Activated CD4-positive, alpha-beta memory T cell treated with anti-CD3 and anti-CD28 coated beads, Interleukin-2, amount 10 ng/mL, durations not matched to agents 7 days and 5 days (primary cell): ENCODE data around the gene ANXA8. TPM values are rescaled to one million over a fixed set of nuclear protein-coding genes. Genes with fewer than 3 reads are reported as not detected.

Experiments used
- CTCF ChIA-PET: fragments of 350-600 bp; sonication (Branson Sonifier 250); formaldehyde crosslinking; loops from one replicate; lab custom pipeline; 2021; ENCODE audit warnings: antibody characterized with exemption, inconsistent platforms; lab: Charles Lee
- POLR2A ChIA-PET: fragments of 350-600 bp; sonication (Branson Sonifier 250); formaldehyde crosslinking; loops from one replicate; lab custom pipeline; 2021; ENCODE audit warnings: antibody characterized with exemption; lab: Charles Lee
- DNase-seq: peaks from one replicate; pipeline ENCODE4 v3.0.0-alpha.2; 2020
- H3K27ac Mint-ChIP-seq: one replicate; pipeline ENCODE4 v1.8.0; 2021; ENCODE audit warnings: mild to moderate bottlenecking, mixed read lengths
- H3K27me3 Mint-ChIP-seq: one replicate; pipeline ENCODE4 v1.8.0; 2021; ENCODE audit warnings: mixed read lengths
- H3K36me3 Mint-ChIP-seq: one replicate; pipeline ENCODE4 v1.8.0; 2021; ENCODE audit warnings: low read depth, mixed read lengths
- H3K4me1 Mint-ChIP-seq: one replicate; pipeline ENCODE4 v1.8.0; 2021; ENCODE audit warnings: mixed read lengths
- H3K4me3 Mint-ChIP-seq: one replicate; pipeline ENCODE4 v1.8.0; 2021; ENCODE audit warnings: mild to moderate bottlenecking, mixed read lengths
- H3K9me3 Mint-ChIP-seq: one replicate; pipeline ENCODE4 v1.8.0; 2021; ENCODE audit warnings: mixed read lengths
- total RNA-seq, 2 experiments: library from RNA; stranded (reverse); gene quantifications; one replicate each; pipeline ENCODE4 v1.2.3, GENCODE V29; 2021

Gene ANXA8
- total RNA-seq, 2 experiments from 2014 or later, result 0.78 to 1.2 TPM

DNA sequence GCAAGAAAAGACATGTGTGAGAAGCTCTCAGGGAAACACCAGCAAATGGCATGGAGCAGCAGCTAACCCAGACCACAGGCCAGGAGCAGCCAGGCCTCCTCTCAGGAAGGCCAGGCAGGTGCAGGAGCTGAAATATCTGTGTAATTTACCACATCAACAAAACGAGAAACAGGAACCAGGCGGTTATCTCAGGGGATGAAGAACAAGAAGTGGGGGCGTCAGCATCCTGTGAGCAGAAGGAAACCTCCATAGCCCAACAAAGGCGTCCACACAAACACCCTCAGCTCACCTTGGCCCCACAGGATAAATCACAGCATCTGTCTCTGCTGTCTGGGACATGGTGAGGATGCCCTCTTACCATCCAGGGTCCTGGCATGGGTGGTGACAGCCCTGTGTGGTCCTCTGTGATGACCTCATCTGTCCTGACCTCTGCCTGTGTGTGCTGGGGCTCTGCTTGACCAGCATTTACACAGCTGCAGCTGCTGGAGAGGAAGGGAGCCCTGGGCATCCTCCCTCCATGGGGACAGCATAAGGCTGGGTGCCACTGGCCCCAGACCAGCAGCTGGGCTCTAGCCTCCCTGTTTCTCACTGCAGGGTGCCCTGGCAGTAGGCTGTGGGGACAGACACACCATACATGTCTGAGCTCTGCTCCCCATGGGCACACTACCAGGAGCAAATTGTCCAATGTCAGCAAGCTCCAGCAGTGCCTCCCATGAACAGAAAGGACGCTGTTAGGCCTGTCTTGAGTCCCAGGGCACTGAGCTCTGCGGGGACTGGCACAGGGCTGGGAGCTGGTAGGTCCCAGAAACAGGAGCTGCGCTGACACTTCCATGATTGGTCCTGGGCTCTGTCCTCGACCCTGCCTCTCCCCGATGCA lies 34.6 kb downstream of the ANXA8 start:
- DNase-seq, result peak; percentile 13
- ChIA-PET POLR2A (no interaction called here), CTCF (no interaction called here)
- Mint-ChIP-seq H3K4me1 (no peaks in the 10 kb centered on the region), H3K9me3 (peaks cover 15% of the 10 kb centered on the region), H3K27me3 (peaks cover 17% of the 10 kb centered on the region), H3K36me3 (no peaks in the 10 kb centered on the region), H3K27ac (no peak overlapping the region), H3K4me3 (no peak overlapping the region)

DNA sequence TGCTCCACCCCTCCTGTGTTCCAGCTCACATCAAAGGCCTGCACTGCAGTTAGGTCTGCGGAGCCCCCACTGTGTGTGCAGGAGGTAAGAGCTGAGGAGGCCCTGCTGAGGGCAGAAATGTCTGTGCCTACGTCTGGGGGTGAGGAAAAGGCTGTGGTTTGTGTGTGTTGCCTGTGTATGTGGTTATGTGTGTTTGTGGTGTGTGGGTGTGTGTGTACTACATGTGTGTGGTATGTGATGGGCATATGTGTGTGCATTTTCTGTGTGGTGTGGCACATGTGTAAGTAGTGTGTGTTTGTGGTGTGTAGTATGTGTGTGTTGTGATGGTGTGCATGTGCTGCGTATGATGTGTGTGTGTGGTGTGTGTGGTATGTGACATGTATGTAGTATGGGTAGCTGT lies 36.2 kb downstream of the ANXA8 start:
- Mint-ChIP-seq H3K9me3 (peaks cover 15% of the 10 kb centered on the region), H3K27ac (no peak overlapping the region), H3K27me3 (peaks cover 12% of the 10 kb centered on the region), H3K4me3 (no peak overlapping the region), H3K36me3 (no peaks in the 10 kb centered on the region), H3K4me1 (no peaks in the 10 kb centered on the region)
- CTCF ChIA-PET, result no interaction called here
- POLR2A ChIA-PET, result no interaction called here
- DNase-seq, result no peak

DNA sequence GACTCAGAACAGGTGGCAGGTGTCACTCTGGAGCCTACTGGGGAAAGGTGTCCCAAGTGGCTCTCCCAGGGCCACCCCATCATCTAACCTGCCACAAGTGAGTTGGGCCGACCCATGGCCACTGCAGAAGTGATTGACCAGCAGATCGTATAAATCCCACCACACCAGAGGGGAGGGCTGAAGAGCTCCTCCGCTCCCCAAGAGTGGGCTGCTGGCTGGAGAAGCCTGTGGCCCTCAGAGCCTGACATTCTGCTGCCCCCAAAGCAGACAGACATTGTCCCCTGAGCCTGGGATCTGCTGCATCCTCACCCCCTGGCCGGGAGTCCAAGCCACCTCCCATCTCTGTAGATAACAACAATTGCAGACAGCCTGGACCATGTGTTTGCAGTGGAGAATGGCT lies 36.7 kb downstream of the ANXA8 start:
- DNase-seq, result no peak
- Mint-ChIP-seq H3K36me3 (no peaks in the 10 kb centered on the region), H3K27ac (no peak overlapping the region), H3K9me3 (peaks cover 15% of the 10 kb centered on the region), H3K27me3 (peaks cover 13% of the 10 kb centered on the region), H3K4me3 (no peak overlapping the region), H3K4me1 (no peaks in the 10 kb centered on the region)
- CTCF ChIA-PET, result no interaction called here
- POLR2A ChIA-PET, result no interaction called here

DNA sequence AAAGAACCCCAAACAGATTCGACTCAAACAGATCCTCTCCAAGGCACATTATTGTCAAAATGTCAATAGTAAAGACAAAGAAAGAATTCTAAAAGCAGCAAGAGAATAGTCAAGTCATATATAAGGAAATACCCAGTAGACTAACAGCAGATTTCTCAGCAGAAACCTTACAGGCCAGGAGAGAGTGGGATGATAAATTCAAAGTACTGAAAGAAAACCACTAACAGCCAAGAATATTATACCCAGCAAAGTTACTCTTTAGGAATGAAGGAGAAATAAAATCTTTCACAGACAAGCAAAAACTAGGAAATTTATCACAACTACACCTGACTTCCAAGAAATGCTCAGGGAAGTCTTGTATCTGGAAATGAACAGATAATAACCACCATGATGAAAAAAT lies 38.2 kb downstream of the ANXA8 start:
- H3K36me3 Mint-ChIP-seq, result no peaks in the 10 kb centered on the region
- H3K27me3 Mint-ChIP-seq, result peaks cover 21% of the 10 kb centered on the region
- H3K27ac Mint-ChIP-seq, result no peak overlapping the region
- no peak for DNase-seq
- no peaks in the 10 kb centered on the region for H3K4me1 Mint-ChIP-seq
- POLR2A ChIA-PET, result no interaction called here
- H3K9me3 Mint-ChIP-seq, result peaks cover 15% of the 10 kb centered on the region
- no peak overlapping the region for H3K4me3 Mint-ChIP-seq
- CTCF ChIA-PET, result no interaction called here

DNA sequence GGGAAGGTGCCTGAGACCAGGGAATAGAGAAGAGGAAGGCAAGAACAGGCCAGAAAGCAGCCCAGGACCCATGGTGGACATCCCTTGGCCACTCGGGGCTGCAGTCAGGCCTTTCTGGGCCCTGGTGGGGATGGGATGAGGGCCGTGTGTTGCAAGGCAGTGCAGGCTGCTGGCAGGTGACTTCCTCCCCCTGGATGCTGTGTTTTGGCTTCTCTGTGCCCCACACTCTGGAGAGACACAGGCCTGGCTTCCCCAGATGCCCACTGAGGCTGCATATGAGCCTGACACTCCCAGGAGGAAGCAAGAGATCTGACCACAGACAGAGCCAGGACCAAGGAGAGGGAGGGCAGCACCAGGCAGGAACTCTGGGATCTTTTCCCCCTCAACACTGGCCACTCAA lies 39.9 kb downstream of the ANXA8 start:
- Mint-ChIP-seq H3K9me3 (peaks cover 15% of the 10 kb centered on the region), H3K27me3 (peaks cover 25% of the 10 kb centered on the region), H3K4me1 (no peaks in the 10 kb centered on the region), H3K36me3 (no peaks in the 10 kb centered on the region), H3K27ac (no peak overlapping the region), H3K4me3 (no peak overlapping the region)
- no peak for DNase-seq
- POLR2A ChIA-PET, result no interaction called here
- CTCF ChIA-PET, result no interaction called here

DNA sequence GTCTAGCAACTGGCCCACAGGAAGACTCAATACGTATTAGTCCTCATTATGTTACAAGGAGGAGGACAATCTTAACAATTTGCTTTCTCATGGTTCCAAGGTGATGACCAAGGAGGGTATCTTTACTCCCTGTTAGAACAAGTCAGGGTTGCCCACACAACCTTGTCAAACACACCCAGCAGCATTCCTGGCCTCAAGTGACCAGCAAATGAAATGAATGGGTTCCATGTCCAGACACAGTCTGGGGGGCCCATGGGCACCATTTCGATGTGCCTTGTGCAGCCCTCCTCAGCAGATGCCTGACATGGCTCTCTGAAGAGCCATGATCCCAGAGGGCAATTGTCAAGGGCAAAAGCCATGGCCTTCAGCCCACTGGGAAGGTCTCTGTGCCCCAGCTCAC lies 40.8 kb downstream of the ANXA8 start:
- Mint-ChIP-seq H3K27me3 (peaks cover 25% of the 10 kb centered on the region), H3K36me3 (no peaks in the 10 kb centered on the region), H3K27ac (no peak overlapping the region), H3K4me3 (no peak overlapping the region), H3K4me1 (no peaks in the 10 kb centered on the region), H3K9me3 (peaks cover 15% of the 10 kb centered on the region)
- peak; percentile 10 for DNase-seq
- POLR2A ChIA-PET, result no interaction called here
- CTCF ChIA-PET, result no interaction called here

DNA sequence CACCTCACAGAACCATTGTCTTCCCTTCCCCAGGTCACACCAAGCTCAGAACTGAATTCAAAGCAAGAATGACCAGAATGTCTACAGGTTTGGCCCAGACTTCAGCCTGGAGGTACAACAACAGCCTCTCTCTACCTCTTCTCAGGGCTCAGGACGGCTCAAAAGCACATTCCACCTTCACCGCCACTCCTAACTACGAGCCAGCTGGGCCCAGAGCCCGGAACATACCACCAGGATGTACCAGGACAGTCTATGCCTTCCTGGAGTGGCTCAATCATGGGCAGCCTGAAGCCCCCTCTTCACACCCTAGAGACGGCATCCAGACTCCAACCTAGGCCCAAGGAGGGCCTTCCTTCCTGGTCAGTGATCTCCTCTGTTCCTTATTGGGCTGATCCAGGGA lies 41.6 kb downstream of the ANXA8 start:
- POLR2A ChIA-PET, result no interaction called here
- CTCF ChIA-PET, result no interaction called here
- no peak for DNase-seq
- H3K36me3 Mint-ChIP-seq, result no peaks in the 10 kb centered on the region
- peaks cover 10% of the 10 kb centered on the region for H3K9me3 Mint-ChIP-seq
- peaks cover 24% of the 10 kb centered on the region for H3K27me3 Mint-ChIP-seq
- no peak overlapping the region for H3K4me3 Mint-ChIP-seq
- no peak overlapping the region for H3K27ac Mint-ChIP-seq
- H3K4me1 Mint-ChIP-seq, result no peaks in the 10 kb centered on the region

DNA sequence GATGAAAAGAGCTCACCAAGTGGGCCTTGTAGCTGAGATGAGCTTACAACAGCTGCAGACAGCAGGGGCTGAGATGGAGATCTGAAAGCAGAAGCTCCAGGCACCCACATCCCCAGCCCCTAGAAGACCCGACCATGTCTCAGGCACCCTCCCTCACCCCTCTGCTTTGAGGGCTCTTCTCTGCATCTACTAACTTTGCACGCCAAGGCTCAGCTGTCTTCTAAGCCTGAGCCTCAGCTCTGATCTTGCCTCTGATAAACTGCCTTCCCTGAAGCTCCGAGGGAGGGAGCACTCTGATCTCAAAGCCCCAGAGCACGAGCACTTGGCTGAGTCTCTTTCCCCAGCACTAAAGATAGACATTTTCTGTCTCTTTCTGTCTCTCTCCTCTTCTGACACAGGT lies 42.0 kb downstream of the ANXA8 start:
- CTCF ChIA-PET, result no interaction called here

DNA sequence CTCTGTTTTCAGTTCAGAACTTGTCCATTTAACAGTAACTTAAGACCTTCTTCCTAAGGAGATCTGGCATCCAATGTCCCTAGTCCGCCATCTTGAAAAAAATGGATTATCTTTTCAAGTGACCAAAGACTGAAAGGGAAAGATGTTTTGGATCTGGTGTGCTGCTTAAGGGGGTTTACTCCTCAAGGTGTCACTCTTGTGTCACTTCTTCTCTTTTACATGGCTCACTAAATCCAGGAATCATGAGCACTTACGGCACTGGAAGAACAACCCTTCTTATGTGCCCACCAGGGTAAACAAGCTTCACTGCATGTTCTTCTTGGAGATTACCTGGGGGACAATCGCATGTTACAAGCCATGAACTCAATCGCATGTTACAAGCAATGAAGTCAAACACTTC lies 43.7 kb downstream of the ANXA8 start:
- peaks cover 1% of the 10 kb centered on the region for H3K9me3 Mint-ChIP-seq
- DNase-seq, result no peak
- CTCF ChIA-PET, result no interaction called here
- no peaks in the 10 kb centered on the region for H3K4me1 Mint-ChIP-seq
- POLR2A ChIA-PET, result no interaction called here
- no peaks in the 10 kb centered on the region for H3K36me3 Mint-ChIP-seq
- H3K4me3 Mint-ChIP-seq, result no peak overlapping the region
- H3K27ac Mint-ChIP-seq, result no peak overlapping the region
- peaks cover 37% of the 10 kb centered on the region for H3K27me3 Mint-ChIP-seq

More for the DNA sequence above, 42.0 kb downstream of the ANXA8 start:
- no peaks in the 10 kb centered on the region for H3K4me1 Mint-ChIP-seq
- H3K4me3 Mint-ChIP-seq, result no peak overlapping the region
- H3K9me3 Mint-ChIP-seq, result peaks cover 10% of the 10 kb centered on the region
- H3K27ac Mint-ChIP-seq, result no peak overlapping the region
- no peak for DNase-seq
- peaks cover 25% of the 10 kb centered on the region for H3K27me3 Mint-ChIP-seq
- no peaks in the 10 kb centered on the region for H3K36me3 Mint-ChIP-seq
- POLR2A ChIA-PET, result no interaction called here

DNA sequence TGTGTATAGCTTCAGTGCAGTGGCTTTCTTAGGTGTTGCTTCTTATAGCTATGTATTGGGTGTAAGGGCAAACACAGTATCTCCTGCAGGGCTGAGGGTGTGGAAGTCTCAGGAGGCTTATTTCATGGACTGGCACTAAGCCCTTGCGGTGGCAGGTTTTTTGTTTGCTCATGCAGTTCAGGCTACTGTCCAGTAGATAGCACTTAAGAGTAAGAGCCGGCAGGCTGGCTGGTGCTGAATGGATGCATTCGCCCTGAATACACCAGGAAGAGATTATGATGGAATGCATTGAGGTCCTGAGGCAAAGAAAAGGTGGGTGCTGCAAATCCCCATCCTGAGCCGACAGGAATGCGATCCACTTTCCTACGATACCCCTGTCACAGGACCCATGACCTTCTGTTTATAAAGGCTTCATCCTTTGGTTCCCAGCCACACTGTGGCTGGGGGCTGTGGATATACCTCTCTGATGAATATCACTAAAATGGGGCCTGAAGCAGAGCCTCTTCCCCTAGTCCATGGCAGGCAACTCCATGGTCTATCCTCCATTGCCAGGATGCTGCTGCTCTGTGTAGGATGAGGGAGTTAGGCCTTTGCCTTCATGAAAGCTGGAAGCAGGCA lies 44.9 kb downstream of the ANXA8 start:
- Mint-ChIP-seq H3K9me3 (peaks cover 3% of the 10 kb centered on the region), H3K36me3 (no peaks in the 10 kb centered on the region), H3K27ac (no peak overlapping the region), H3K4me1 (no peaks in the 10 kb centered on the region), H3K27me3 (peaks cover 40% of the 10 kb centered on the region), H3K4me3 (no peak overlapping the region)
- peak; percentile 9 for DNase-seq
- CTCF ChIA-PET, result no interaction called here
- POLR2A ChIA-PET, result no interaction called here

DNA sequence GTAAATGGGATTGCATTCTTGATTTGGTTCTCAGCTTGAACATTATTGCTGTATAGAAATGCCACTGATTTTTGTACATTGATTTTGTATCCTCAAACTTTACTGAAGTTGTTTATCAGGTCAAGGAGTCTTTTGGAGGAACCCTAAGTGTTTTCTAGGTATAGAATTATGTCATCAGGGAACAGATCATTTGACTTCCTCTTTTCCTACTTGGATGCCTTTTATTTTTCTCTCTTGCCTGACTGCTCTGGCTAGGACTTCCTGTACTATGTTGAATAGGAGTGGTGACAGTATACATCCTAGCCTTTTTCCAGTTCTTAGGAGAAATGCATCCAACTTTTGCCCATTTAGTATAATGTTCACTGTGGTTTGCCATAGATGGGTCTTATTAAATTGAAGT lies 48.8 kb downstream of the ANXA8 start:
- Mint-ChIP-seq H3K4me1 (no peaks in the 10 kb centered on the region), H3K27me3 (peaks cover 51% of the 10 kb centered on the region)
- POLR2A ChIA-PET, result no interaction called here

DNA sequence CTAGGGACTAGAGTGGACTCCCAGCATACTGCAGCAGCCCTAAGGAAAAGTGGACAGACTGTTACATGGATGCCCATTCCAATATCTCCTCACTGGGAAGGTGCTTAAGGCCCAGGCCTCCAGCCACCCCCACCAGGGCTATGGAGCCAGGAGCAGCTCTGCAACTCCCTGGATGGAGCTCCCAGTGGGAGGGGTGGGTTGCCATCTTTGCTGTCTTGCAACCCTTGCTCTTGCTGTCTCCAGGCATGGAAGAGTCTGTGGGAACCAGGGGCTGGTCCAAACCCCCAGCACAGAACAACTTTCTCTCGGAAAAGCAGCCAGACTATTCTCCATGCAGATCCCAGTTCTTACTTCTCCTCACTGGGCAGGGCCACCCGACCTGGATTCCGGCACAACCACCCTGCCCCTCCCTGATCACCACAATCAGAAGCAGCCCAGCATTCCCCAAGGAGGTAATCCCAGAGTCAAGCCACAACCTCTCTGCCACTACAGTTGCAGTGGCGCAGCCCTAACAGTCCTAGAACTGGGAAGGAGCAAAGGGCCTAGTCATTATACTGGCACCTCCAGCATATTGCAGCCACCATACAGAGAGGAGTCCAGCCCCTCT lies 58.0 kb downstream of the ANXA8 start:
- no peaks in the 10 kb centered on the region for H3K9me3 Mint-ChIP-seq
- H3K4me1 Mint-ChIP-seq, result no peaks in the 10 kb centered on the region
- POLR2A ChIA-PET, result no interaction called here
- no peak overlapping the region for H3K27ac Mint-ChIP-seq
- no peak for DNase-seq
- H3K4me3 Mint-ChIP-seq, result no peak overlapping the region
- CTCF ChIA-PET, result no interaction called here
- H3K36me3 Mint-ChIP-seq, result no peaks in the 10 kb centered on the region
- H3K27me3 Mint-ChIP-seq, result peaks cover 24% of the 10 kb centered on the region

More for the DNA sequence above, 48.8 kb downstream of the ANXA8 start:
- Mint-ChIP-seq H3K9me3 (peaks cover 3% of the 10 kb centered on the region), H3K4me3 (no peak overlapping the region), H3K27ac (no peak overlapping the region), H3K36me3 (no peaks in the 10 kb centered on the region)
- CTCF ChIA-PET, result no interaction called here
- DNase-seq, result no peak

DNA sequence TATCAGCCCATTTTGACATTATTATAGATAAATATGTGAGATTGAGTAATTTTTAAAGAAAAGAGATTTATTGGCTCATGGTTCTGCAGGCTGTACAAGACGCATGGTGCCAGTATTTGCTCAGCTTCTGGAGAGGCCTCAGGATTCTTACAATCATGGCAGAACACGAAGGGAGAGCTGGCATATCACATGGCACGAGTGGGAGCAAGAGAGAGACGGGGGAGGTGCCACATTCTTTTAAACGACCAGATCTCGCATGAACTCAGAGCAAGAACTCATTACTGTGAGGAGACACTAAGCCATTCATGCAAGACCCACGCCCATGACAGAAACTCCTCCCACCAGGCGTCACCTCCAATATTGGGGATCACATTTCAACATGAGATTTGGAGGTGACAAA lies 59.7 kb downstream of the ANXA8 start:
- Mint-ChIP-seq H3K4me3 (no peak overlapping the region), H3K9me3 (no peaks in the 10 kb centered on the region), H3K36me3 (no peaks in the 10 kb centered on the region), H3K27me3 (peaks cover 10% of the 10 kb centered on the region), H3K4me1 (no peaks in the 10 kb centered on the region), H3K27ac (no peak overlapping the region)
- POLR2A ChIA-PET, result no interaction called here
- DNase-seq, result no peak
- CTCF ChIA-PET, result no interaction called here
